Measurements from ENCODE around the gene UNC5A.

DNA sequence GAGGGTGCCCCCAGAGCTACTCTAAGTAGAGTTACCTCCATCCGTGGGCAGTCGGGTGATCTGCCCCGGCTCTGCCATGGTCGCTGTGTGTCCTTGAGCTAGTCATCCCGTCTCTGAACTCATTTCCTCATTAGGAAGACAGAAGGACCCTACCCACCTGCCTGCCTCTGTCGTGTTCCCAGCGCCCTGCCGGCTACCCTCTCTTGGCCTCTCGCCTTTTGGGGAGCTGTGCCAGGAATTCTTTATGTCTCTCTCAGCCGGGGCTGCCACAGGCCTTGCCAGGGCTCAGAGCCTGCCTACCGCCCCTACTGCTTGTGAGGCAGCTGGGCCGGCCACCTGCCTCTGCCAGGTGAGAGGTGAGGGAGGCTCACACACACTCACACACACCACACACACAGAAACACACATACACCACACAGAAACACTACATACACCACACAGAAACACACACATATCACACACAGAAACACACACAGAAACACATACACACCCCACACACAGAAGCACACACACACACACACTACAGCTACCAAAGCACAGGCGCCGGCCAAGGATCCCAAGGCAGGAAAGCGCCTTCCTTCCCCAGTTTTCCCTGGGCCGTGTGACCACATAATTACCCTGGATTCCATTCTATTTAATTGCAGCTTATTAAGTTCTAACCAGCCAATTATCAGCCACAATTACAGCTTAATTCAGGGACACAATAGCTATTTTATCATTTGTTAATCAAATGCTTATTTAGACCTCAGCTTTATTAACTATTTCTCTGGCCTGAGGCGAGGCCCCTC lies 41.7 kb downstream of the UNC5A start:
- no peak for TF ChIP-seq CTCF (conservative IDR thresholded peaks at IDR 0.05; ENCODE audit: low read depth, low read length)
- TF ChIP-seq EZH2phosphoT487 (IDR thresholded peaks at IDR 0.05; ENCODE audit: borderline replicate concordance, low read length), result no peak

Measured in PC-3 (cell line).